H1 (cell line): Measurements from ENCODE around the gene UBE2F.

Source experiments
- ATF2 ChIP-seq: IDR thresholded peaks from 2 replicates; pipeline ENCODE4 v1.6.1; 2012; ENCODE audit warnings: low read length, inconsistent platforms
- BCL11A ChIP-seq, 2 experiments: IDR thresholded peaks; one replicate each; pipeline ENCODE4 v1.6.1; 2011; ENCODE audit warnings: low read depth in 2 of 2, low read length in 2 of 2, mild to moderate bottlenecking in 2 of 2
- CBX5 ChIP-seq: fragments of 300-800, 300-1000 bp; sonication (generic); IDR thresholded peaks from 2 replicates; pipeline ENCODE4 v1.7.1; 2016; ENCODE audit warnings: antibody characterized with exemption, low read length, low read depth
- CEBPB ChIP-seq: IDR thresholded peaks from 2 replicates; pipeline ENCODE4 v1.6.1; 2012; ENCODE audit warnings: low read depth, low read length
- CTCF ChIP-seq, 3 experiments: IDR thresholded peaks; 1 replicate in 2 of 3; 2 replicates in 1 of 3; pipeline versions ENCODE4 v1.5.1 to v1.6.1; 2011; ENCODE audit warnings: low read length in 3 of 3, mild to moderate bottlenecking in 3 of 3, inconsistent platforms in 2 of 3, low read depth in 1 of 3, moderate library complexity in 1 of 3; ENCODE audit not compliant: insufficient read depth in 1 of 3; ENCODE audit errors: control extremely low read depth in 1 of 3
- RFX5 ChIP-seq: IDR thresholded peaks from 2 replicates; pipeline ENCODE4 v1.6.1; 2011; ENCODE audit warnings: low read depth, low read length, improper control_type of control experiment, borderline replicate concordance
- USF2 ChIP-seq: IDR thresholded peaks from 2 replicates; pipeline ENCODE4 v1.6.1; 2011; ENCODE audit warnings: low read length, improper control_type of control experiment

GRCh38 chr2:237962432-237963084 is 4.3 kb upstream of the UBE2F start:
- TF ChIP-seq CTCF (IDR thresholded peaks at IDR 0.05; ENCODE audit: control extremely low read depth in 1 of 3, insufficient read depth in 1 of 3, low read depth in 1 of 3, low read length in 3 of 3) = no peak
- no peak for TF ChIP-seq CBX5
- TF ChIP-seq ATF2 = no peak
- 0 out of 2 replicates have a peak, but pooled peaks have one; percentile 16 for TF ChIP-seq CEBPB
- no peak for TF ChIP-seq USF2
- no peak for TF ChIP-seq RFX5
- TF ChIP-seq BCL11A (IDR thresholded peaks at IDR 0.05; ENCODE audit: low read depth in 2 of 2, low read length in 2 of 2) = no peak
